ACC112 (cell line): ENCODE results near the gene INPP5B.
"Not testable (repeated sequence)": the region's sequence is repeated elsewhere in the genome, so short reads cannot be mapped to it uniquely, and the experiment has no call there.

Experiments
- H2AFZ ChIP-seq: fragments of 200-600 bp; sonication (generic); one replicate; pipeline ENCODE4 v1.6.0; 2017; ENCODE audit warnings: antibody characterized with exemption, low read length; ENCODE audit not compliant: unreplicated experiment
- H3K27ac ChIP-seq: fragments of 200-600 bp; sonication (generic); 2 replicates; pipeline ENCODE4 v1.5.1; 2014; ENCODE audit warnings: low read depth, mild to moderate bottlenecking, antibody characterized with exemption, low read length, moderate library complexity
- H3K27me3 ChIP-seq: fragments of 200-600 bp; sonication (generic); 2 replicates; pipeline ENCODE4 v1.6.1; 2014; ENCODE audit warnings: mild to moderate bottlenecking, antibody characterized with exemption, low read length, moderate library complexity, mixed read lengths; ENCODE audit not compliant: insufficient read depth
- H3K36me3 ChIP-seq: fragments of 200-600 bp; sonication (generic); 2 replicates; pipeline ENCODE4 v1.6.1; 2016; ENCODE audit warnings: mild to moderate bottlenecking, antibody characterized with exemption, low read length, moderate library complexity, mixed read lengths; ENCODE audit not compliant: insufficient read depth
- H3K4me1 ChIP-seq: fragments of 200-600 bp; sonication (generic); one replicate; pipeline ENCODE4 v1.6.1; 2016; ENCODE audit warnings: low read length, mixed read lengths; ENCODE audit not compliant: insufficient read depth, unreplicated experiment, control insufficient read depth
- H3K4me3 ChIP-seq: fragments of 200-600 bp; sonication (generic); 2 replicates; pipeline ENCODE4 v1.5.1; 2014; ENCODE audit warnings: mild to moderate bottlenecking, low read depth, low read length
- H3K79me2 ChIP-seq: fragments of 200-600 bp; sonication (generic); one replicate; pipeline ENCODE4 v1.6.0; 2016; ENCODE audit warnings: low read length; ENCODE audit not compliant: control insufficient read depth, unreplicated experiment, insufficient read depth

Gene INPP5B

DNA sequence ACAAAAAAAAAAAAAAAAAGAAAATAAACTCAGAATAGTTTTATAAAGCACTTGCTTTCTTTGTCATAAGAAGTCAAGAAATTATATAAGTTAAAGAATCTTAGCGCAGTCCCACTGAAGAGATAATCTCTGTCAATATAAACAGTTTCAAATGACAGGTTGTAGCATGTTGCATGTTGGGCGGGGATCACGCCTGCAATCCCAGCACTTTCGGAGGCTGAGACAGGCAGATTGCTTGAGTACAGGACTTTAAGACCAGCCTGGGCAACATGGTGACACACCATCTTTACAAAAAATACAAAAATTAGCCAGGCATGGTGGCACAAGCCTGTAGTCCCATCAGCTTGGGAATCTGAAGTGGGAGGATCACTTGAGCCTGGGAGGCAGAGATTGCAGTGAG lies 18.4 kb upstream of the INPP5B start:
- Histone ChIP-seq H3K79me2 (no peaks in the 10 kb centered on the region), H2AFZ (no peak overlapping the region), H3K36me3 (peaks cover 24% of the 10 kb centered on the region), H3K27ac (no peak overlapping the region), H3K27me3 (no peaks in the 10 kb centered on the region), H3K4me1 (peaks cover 9% of the 10 kb centered on the region), H3K4me3 (no peak overlapping the region)

DNA sequence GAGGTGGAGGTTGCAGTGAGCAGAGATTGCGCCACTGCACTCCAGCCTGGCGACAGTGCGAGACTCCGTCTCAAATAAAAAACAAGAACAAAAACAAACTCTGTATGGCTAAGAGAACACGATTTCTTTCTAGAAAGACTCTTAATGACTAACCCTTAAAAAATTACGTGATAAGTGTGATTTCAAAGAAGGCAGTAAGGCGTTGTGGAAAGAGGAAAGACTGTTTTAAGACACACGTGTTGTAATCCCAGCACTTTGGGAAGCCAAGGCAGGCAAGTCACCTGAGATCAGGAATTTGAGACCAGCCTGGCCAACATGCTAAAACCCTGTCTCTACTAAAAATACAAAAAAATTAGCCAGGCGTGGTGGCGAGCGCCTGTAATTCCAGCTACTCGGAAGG lies 17.3 kb upstream of the INPP5B start:
- not testable (repeated sequence) for H3K79me2 ChIP-seq, H3K27me3 ChIP-seq, H2AFZ ChIP-seq, H3K4me3 ChIP-seq, H3K27ac ChIP-seq, H3K4me1 ChIP-seq
- peaks cover 21% of the 10 kb centered on the region for H3K36me3 ChIP-seq

DNA sequence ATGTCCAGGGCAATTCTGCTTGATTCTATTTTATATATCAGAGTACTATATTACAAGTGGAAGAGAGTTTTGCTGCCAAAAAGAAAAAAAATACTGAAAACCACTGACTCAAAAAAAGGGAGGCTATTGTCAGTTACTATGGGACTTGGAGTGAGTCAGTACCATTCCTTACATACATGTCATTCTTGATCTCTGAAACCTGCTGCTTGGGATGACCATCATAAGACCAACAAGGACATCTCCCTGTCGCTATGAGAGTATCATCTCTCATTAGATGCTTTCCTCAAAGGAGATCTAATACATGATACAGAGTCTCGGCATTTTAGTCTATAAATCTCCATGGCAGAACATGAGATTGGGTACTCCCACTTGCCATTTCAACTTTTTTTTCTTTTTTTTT lies 11.8 kb upstream of the INPP5B start:
- Histone ChIP-seq H3K4me1 (peaks cover 16% of the 10 kb centered on the region), H3K27ac (peak overlapping the region; percentile 79), H3K36me3 (peaks cover 8% of the 10 kb centered on the region; the same call in 1 of the 2 replicates), H3K4me3 (no peak overlapping the region), H2AFZ (no peak overlapping the region), H3K79me2 (no peaks in the 10 kb centered on the region), H3K27me3 (no peaks in the 10 kb centered on the region)

DNA sequence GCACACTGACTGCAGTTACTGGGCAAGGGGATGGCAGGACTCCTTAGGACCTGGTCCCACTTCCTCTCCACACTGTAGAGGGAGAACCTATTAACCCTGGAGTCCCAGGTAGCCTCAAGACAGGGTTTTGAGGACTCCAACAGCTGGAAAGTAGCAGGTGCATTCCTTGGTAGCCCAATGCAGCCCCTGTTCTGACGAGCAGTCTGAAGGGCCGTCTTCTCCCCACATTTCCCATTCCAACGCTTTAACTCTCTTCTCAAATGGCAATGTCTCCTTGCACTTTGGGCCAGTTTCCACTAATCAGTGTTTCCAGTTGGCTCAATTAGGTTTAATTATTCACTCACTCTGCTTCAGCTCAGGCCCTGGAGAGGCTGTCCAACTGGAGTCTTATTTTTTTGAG lies 8.8 kb upstream of the INPP5B start:
- Histone ChIP-seq H2AFZ (no peak overlapping the region), H3K27me3 (no peaks in the 10 kb centered on the region), H3K27ac (no peak overlapping the region), H3K79me2 (no peaks in the 10 kb centered on the region), H3K36me3 (peaks cover 8% of the 10 kb centered on the region; the same call in 1 of the 2 replicates), H3K4me1 (peaks cover 16% of the 10 kb centered on the region), H3K4me3 (no peak overlapping the region)

DNA sequence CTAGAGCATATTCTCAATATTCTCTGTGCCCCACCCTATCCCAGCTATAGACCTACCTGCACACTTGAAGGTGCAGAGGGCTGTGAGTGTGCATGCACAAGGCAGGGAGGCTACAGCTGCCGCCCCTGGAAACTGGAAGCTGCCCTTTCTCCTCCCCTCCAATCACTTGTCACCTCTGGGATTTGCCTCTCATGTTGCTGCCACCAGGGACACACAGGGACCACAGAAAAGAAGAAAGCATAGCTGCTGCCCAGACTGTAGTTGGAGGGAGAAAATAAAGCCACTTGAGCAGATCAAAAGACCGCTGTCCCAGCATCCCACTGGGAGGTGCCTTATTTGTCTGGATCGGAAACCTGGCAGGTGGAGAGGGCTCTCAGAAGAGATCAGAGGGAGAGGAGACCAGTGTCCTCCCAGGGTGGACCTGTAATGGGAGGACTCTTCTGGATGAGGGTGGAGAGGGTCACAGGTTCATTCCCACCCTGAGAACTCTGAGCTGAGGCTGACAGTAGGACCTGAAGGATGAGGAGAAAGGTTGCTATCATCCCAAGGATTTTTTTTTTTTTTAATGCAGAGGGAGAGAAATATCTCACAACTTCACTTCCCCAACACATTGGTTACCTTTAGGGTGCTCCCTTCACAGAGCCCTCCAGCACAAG lies 7.6 kb upstream of the INPP5B start:
- Histone ChIP-seq H3K79me2 (no peaks in the 10 kb centered on the region), H3K27me3 (no peaks in the 10 kb centered on the region), H3K27ac (no peak overlapping the region), H3K4me3 (no peak overlapping the region), H2AFZ (no peak overlapping the region), H3K4me1 (peaks cover 16% of the 10 kb centered on the region), H3K36me3 (peaks cover 3% of the 10 kb centered on the region; the same call in 1 of the 2 replicates)

DNA sequence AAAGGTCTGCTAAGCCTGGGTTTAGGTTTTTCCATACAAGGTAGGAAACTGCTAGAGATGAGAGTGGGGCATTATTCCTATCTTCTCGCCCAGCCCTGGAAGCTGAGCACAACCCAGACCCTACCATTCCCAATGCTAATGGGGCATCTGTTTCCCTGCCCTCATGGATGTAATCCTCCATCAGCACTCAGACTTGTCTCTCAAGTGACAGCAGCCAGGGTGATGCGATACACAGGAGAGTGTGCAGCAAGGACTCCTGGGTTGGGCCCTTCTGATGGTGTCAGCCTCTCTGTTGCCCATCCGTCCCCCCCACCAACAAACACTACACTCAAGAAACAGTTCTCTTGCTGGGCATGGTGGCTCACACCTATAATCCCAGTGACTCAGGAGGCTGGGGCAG lies 5.9 kb upstream of the INPP5B start:
- H3K4me1 ChIP-seq = no peaks in the 10 kb centered on the region
- H3K4me3 ChIP-seq = no peak overlapping the region
- no peaks in the 10 kb centered on the region for H3K27me3 ChIP-seq
- no peak overlapping the region for H3K27ac ChIP-seq
- H3K36me3 ChIP-seq = peaks cover 3% of the 10 kb centered on the region; the same call in 1 of the 2 replicates
- H2AFZ ChIP-seq = no peak overlapping the region
- no peaks in the 10 kb centered on the region for H3K79me2 ChIP-seq

DNA sequence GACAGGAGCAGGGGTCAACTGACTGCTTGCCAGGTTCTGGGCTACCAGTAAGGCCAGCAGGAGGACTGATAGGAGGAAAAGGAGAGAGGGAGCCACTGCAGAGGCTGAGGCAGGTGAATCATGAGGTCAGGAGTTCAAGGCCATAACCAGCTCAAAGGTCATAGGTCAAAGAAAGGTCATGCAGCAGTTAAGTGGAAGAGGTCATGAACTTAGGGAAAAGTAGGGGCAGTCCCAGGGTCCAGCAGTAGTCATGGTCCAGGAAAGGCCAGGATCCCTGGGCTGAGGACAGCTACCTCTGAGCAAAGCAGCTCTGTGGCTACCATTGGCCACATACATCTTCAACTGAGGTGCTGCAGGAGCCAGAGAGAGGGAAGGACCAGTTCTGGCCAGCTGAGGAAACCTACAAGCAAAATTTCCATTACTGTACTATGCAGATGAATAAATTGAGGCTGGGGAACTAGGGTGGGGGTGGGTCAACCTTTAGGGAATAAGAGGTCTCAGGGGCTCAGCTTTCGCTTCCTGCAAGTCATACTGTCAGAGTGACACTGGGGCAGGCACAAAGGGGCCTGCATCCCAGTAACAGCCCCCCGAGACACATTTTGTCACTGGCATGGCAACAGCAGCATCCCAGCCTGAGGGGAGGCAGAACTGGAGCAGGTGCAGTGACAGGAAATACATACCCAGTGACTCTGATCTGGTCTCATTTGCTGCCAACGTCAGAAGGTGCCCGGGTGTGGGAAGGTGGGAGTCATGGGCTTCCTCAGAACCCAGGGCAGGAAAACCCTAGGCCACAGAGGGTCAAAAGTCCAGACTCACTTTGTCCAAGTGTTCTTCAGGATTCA lies 5.2 kb upstream of the INPP5B start:
- Histone ChIP-seq H3K27me3 (no peaks in the 10 kb centered on the region), H3K79me2 (no peaks in the 10 kb centered on the region), H2AFZ (no peak overlapping the region), H3K36me3 (no peaks in the 10 kb centered on the region), H3K4me1 (peaks cover 6% of the 10 kb centered on the region), H3K4me3 (no peak overlapping the region), H3K27ac (no peak overlapping the region)

DNA sequence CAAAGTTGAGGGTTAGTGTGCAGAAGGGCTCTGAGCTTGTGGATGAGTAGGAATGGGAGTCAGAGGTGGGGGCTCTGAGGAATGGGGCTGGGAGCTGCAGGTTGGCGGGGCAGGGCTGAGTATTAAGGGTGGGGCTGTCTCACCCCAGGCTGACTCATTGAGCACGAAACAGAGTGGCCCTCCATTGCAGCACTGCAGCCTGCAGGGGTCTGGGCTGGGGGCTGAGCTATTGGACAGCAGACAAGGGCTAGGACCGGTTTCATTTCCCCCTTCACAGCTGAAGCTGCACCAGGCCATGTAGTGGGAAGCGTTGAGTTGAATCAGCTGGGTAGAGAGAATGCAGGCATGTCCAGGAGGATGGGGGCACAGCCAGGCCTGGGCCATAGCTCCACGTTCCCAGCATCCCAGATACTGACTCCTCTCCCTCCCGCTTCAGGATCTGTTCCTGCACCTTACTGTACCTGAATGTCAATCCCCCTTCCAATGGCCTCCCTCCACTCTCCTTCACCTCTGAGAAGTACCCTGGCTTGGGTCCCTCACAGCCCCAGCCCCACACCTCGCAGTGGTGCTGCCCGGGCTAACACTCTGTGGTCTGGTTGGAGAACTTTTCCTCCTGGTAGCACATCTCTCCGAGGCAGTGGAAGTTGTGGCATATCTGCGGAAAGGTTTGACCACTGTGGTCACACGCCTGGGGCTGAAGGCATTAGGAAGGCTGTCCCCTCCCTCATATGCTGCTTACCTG lies 4.4 kb upstream of the INPP5B start:
- H3K4me1 ChIP-seq = peaks cover 7% of the 10 kb centered on the region
- H3K79me2 ChIP-seq = peaks cover 5% of the 10 kb centered on the region
- no peaks in the 10 kb centered on the region for H3K36me3 ChIP-seq
- no peak overlapping the region for H2AFZ ChIP-seq
- no peak overlapping the region for H3K27ac ChIP-seq
- H3K27me3 ChIP-seq = no peaks in the 10 kb centered on the region
- H3K4me3 ChIP-seq = no peak overlapping the region

DNA sequence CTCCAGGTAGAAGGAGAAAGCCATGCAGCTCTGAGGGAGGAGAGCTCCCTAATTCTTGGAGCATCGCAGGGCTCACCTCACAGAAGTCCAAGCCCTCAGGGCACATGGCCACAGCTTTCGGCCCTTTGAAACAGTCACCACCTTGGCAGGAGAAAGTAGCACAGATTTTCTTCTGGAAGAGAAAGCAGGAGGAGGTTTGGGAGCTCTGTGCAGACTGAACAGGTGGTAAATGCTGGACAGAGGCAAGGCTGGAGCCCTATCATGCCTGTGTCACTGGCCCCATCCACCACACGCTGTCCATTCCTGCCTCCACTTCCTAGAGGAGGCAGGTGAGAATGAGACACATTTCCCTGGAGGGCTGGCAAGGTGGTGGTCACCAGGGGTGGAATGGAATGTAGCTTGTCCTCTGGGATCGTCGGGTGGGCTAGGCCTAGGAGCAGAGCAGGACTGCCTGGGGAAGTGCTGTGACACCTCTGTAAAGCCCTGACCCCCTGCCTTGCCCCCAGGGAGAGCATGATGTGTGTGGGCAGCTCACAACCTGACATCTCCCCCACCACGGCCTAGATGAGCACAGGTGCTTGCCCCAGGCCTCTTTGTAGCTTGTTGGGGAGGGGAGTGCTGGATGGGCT lies 2.8 kb upstream of the INPP5B start:
- no peaks in the 10 kb centered on the region for H3K36me3 ChIP-seq
- H2AFZ ChIP-seq = no peak overlapping the region
- no peaks in the 10 kb centered on the region for H3K27me3 ChIP-seq
- H3K4me1 ChIP-seq = peaks cover 20% of the 10 kb centered on the region
- H3K79me2 ChIP-seq = peaks cover 5% of the 10 kb centered on the region
- no peak overlapping the region for H3K4me3 ChIP-seq
- H3K27ac ChIP-seq = no peak overlapping the region

DNA sequence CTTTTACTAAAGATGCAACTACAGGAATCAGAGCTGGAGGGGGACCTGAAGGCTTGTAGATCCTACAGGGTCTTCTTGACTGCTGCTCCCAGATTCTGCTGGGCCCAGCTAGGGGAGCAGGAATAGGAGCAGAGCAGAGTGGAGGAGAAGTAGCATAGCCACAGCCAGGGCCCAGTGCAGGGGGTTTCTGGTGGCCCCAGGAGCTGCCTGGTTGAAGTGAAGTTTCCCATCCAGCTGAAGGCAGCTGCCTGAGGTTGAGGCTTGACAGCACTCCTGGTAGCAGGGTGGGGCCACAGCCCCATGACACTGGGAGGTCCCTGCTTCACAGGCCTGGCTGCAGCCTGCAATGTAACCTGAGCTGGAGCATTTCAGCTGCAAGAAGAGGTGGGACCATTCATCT lies 2.0 kb upstream of the INPP5B start:
- no peak overlapping the region for H2AFZ ChIP-seq
- peaks cover 23% of the 10 kb centered on the region for H3K4me1 ChIP-seq
- peaks cover 5% of the 10 kb centered on the region for H3K79me2 ChIP-seq
- no peak overlapping the region for H3K27ac ChIP-seq
- H3K36me3 ChIP-seq = no peaks in the 10 kb centered on the region
- no peaks in the 10 kb centered on the region for H3K27me3 ChIP-seq
- H3K4me3 ChIP-seq = no peak overlapping the region
